Sigmoid colon (tissue), 4 donors: ENCODE results near the gene HDHD2.
"Not testable (repeated sequence)": the region's sequence is repeated elsewhere in the genome, so short reads cannot be mapped to it uniquely, and the experiment has no call there.

Experiments
- POLR2A ChIP-seq, 2 donors: fragments of 450-650 bp; IDR thresholded peaks; one replicate each; pipeline ENCODE4 v1.6.1; 2016; ENCODE audit warnings: antibody characterized with exemption in 2 of 2, mild to moderate bottlenecking in 2 of 2, moderate library complexity in 2 of 2
- POLR2AphosphoS5 ChIP-seq, 4 donors: sonication (generic); formaldehyde crosslinking; IDR thresholded peaks; one replicate each; pipeline ENCODE4 v1.6.1; 2017; ENCODE audit warnings: antibody characterized with exemption in 4 of 4
- TF ChIP-seq, protein P1 (sequence below), 4 experiments: fragments of 450-650 bp in 3 of 4; fragments of 200-600 bp in 1 of 4; IDR thresholded peaks; one replicate each; pipeline ENCODE4 v1.5.1; 2016 to 2019; ENCODE audit warnings: antibody characterized with exemption in 4 of 4, mild to moderate bottlenecking in 3 of 4, moderate library complexity in 2 of 4

- TF ChIP-seq POLR2A, POLR2AphosphoS5 (IDR thresholded peaks at IDR 0.05): not testable (repeated sequence)
- TF ChIP-seq, protein P1, sequence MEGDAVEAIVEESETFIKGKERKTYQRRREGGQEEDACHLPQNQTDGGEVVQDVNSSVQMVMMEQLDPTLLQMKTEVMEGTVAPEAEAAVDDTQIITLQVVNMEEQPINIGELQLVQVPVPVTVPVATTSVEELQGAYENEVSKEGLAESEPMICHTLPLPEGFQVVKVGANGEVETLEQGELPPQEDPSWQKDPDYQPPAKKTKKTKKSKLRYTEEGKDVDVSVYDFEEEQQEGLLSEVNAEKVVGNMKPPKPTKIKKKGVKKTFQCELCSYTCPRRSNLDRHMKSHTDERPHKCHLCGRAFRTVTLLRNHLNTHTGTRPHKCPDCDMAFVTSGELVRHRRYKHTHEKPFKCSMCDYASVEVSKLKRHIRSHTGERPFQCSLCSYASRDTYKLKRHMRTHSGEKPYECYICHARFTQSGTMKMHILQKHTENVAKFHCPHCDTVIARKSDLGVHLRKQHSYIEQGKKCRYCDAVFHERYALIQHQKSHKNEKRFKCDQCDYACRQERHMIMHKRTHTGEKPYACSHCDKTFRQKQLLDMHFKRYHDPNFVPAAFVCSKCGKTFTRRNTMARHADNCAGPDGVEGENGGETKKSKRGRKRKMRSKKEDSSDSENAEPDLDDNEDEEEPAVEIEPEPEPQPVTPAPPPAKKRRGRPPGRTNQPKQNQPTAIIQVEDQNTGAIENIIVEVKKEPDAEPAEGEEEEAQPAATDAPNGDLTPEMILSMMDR (IDR thresholded peaks at IDR 0.05) = not testable (repeated sequence)
These were observed 45.7 kb upstream of the HDHD2 start for GRCh38 chr18:47195961-47196360.
